HFF-Myc (cell line): ENCODE measurements around the gene CSH1.
"Not testable (repeated sequence)": the region's sequence is repeated elsewhere in the genome, so short reads cannot be mapped to it uniquely, and the experiment has no call there.

Experiments
- DNase-seq: peaks from one replicate; pipeline ENCODE4 v3.0.0-alpha.2; 2011; ENCODE audit warnings: low read depth; ENCODE audit errors: extremely low read depth
- H3K4me3 ChIP-seq: replicated peaks from 2 replicates; pipeline ENCODE4 v1.5.1; 2011; ENCODE audit warnings: low read depth, mild to moderate bottlenecking, control low read depth, low read length
- TF ChIP-seq, protein P1 (sequence below): IDR thresholded peaks from 2 replicates; pipeline ENCODE4 v1.5.1; 2012; ENCODE audit warnings: mild to moderate bottlenecking, low read depth, low read length, control low read depth; ENCODE audit errors: missing control alignments

Gene CSH1

DNA sequence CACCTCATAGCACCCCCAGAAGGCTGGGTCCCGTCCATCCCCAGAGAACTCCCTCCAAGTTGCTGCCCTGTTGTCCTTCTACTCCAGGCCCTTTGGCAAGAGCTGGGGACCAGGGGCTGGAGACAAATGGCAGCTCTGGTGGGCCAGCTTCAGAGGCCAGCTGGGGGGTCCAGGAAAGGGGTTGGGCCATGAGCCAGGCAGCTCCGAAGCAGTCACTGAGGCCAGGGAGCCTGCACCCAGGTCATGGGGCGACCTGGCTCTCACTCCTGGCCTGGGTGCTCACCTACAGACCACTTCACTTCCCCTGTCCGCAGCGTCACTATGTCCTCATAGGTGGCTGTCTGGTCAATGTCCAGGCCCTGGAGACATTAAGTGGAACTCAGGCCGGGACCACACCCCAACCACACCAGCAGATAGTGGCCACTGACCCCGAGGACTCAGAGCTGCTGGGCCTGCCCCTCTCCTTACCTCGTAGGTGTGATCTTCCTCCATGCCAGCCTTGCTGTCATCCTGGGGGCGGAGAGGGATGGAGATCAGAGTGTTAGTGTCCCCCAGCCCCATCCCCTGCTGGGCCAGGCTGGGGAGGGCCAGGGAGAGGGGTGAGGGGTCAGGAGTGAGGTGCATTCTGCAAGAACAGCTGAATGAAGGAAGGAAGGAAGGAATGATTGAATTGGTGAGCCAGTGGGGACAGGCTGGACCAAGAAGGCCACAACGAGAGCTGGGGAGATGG lies 32.8 kb upstream of the CSH1 start:
- TF ChIP-seq, protein P1, sequence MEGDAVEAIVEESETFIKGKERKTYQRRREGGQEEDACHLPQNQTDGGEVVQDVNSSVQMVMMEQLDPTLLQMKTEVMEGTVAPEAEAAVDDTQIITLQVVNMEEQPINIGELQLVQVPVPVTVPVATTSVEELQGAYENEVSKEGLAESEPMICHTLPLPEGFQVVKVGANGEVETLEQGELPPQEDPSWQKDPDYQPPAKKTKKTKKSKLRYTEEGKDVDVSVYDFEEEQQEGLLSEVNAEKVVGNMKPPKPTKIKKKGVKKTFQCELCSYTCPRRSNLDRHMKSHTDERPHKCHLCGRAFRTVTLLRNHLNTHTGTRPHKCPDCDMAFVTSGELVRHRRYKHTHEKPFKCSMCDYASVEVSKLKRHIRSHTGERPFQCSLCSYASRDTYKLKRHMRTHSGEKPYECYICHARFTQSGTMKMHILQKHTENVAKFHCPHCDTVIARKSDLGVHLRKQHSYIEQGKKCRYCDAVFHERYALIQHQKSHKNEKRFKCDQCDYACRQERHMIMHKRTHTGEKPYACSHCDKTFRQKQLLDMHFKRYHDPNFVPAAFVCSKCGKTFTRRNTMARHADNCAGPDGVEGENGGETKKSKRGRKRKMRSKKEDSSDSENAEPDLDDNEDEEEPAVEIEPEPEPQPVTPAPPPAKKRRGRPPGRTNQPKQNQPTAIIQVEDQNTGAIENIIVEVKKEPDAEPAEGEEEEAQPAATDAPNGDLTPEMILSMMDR = no peak
- no peak for DNase-seq
- H3K4me3 ChIP-seq = no peak overlapping the region

- TF ChIP-seq, protein P1 = no peak
- DNase-seq = no peak
- no peak overlapping the region for H3K4me3 ChIP-seq
Observed at GRCh38 chr17:63928172-63928666, 31.8 kb upstream of the CSH1 start.

DNA sequence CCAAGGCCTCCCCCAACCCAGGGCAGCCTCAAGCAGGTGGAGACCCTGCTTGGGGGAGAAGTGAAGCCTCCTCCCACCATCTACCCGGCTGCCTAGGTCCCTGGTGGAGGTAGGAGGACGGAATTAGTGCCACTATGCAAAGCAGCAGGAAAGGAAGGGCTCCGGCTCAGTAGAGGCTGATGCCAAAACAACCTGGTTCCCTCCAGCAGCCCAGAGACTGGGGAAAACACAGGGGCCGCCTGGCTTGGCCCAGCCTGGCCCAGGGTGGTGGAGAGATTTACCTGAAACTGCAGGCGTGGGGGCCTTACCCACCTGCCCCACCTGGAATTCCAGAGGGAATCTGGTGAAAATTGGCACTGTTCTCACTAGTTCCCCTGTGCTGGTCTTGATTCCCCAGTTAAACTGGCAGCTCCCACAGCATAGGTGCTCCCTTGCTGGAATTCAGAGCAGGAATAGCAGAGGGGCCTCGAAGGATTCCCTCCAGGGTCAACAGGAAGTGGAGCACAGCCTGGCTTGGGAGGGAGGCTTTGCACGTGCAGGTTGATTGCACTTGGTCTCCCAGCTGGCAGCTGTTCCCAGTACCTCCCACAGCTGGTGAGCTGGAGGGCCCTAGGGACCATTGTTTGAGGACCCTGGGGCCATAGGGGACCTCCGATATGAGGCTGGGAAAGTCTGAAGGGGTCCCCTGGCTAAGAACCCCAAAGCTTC lies 31.2 kb upstream of the CSH1 start:
- TF ChIP-seq, protein P1 = no peak
- DNase-seq = no peak
- H3K4me3 ChIP-seq = no peak overlapping the region

DNA sequence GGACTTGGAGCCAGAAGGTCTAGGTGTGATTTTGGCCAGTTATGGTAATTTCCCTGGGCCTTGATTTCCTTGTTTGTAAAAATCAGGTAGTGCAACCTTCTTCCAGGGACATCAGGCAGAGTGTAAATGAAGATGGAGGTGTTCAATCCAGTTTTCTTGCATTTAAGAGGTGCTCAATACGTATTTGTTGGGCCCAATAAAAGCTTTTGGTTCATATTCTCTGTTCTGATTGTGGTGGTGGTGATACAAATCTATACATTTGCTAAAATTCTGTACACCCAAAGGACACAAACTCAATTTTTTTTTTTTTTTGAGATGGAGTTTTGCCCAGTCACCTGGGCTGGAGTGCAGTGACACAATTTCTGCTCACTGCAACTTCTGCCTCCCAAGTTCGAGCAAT lies 29.8 kb upstream of the CSH1 start:
- TF ChIP-seq, protein P1 = no peak
- DNase-seq = no peak
- H3K4me3 ChIP-seq = no peak overlapping the region

DNA sequence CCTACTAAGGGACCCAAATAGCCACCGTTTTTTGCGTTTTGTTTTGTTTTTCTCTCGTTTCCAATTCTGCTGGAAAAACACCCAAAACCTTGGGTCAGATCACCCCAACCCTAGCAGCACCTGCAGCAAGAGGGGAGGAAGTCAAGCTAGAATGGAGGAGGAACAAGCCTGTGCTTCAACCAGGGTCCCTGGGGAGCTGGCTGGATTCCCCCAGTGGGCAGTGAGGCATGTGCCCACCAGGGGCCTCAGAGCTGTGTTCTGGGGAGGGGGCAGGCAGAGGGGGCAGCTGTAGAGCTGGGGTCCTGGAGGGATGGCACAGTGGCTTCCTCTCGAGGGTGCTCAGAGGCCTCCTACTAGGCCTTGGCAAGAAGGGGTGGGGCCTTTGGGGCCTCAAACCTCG lies 29.2 kb upstream of the CSH1 start:
- no peak for DNase-seq
- no peak overlapping the region for H3K4me3 ChIP-seq
- TF ChIP-seq, protein P1 = no peak

GRCh38 chr17:63922402-63922801 lies 26.0 kb upstream of the CSH1 start:
- not testable (repeated sequence) for H3K4me3 ChIP-seq, DNase-seq

DNA sequence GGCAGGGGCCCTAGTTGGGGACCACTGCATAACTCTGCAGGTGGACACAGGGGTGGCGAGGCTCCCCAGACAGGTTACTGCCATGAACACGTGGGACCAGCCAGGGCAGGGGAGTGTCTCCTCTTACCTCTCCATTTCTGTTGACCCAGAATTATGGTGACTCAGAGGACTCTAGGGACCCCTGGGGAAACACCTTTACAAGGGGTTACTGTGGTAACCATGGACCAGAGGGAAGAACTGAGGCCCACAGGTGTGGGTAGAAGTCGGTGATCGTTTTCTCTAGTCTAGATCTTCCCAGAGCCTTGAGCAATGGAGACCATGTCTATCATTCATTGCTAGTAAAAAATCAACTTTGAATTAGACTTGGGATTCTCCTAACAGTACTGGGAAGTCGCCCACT lies 24.4 kb upstream of the CSH1 start:
- H3K4me3 ChIP-seq, DNase-seq: not testable (repeated sequence)

GRCh38 chr17:63920050-63920449 lies 23.7 kb upstream of the CSH1 start:
- not testable (repeated sequence) for H3K4me3 ChIP-seq, DNase-seq
